ENCODE data around the gene FMNL2. TPM values are rescaled to one million over a fixed set of nuclear protein-coding genes. Genes with fewer than 3 reads are reported as not detected.

FMNL2 gene
- total and polyA plus RNA-seq, 4 donors = 18.8 to 81.4 (median 38.4) TPM

DNA sequence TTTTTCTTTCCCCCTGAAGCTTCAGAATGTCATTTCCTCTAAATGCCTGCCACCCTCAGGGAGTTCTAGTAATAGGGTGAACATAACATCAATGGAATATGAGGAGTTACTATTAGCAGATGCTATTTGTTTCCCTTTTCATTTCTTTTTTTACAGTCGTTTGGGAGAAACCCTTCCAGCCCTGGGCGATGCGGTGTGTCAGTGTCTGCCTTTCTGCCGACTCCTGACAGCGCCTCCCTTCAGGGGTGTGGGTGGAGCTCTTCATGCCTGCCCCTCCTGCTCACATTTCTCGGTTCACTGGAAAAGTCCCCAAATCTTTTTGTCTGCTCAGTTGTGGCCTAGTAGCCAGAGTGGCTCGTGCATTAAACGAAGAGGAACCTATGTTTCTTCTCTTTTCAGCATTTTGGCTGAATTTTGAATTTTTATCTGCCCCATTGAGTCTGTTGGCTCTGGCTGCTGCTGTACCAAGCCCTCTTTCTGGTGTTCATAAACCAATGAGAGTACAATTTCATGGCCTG lies 72.3 kb downstream of the FMNL2 start:
- H3K9ac ChIP-seq (ENCODE audit: insufficient read depth in 1 of 2, low read length in 2 of 2) = peak overlapping the region in 1 of 2 donors; percentile 51
- H3K4me1 ChIP-seq (ENCODE audit: control insufficient read depth in 5 of 5, insufficient read depth in 5 of 5, low read length in 5 of 5) = peaks cover 11 to 35% (median 16%) of the 10 kb centered on the region in 5 donors
- no peaks in the 10 kb centered on the region for H3K9me3 ChIP-seq (ENCODE audit: control insufficient read depth in 4 of 4, insufficient read depth in 3 of 4, low read length in 3 of 4)
- no peak for TF ChIP-seq CTCF (IDR thresholded peaks at IDR 0.05; ENCODE audit: control extremely low read depth, extremely low read depth)
- 34 to 69% methylated on average over 8 of the region's 8 CpGs for WGBS, 2 donors
- peak; percentile 30 for ATAC-seq (ENCODE audit: insufficient read depth, low FRiP score)
- no peaks in the 10 kb centered on the region for H3K36me3 ChIP-seq (ENCODE audit: control insufficient read depth in 4 of 4, insufficient read depth in 4 of 4, low read length in 4 of 4)
- no peak overlapping the region for H3K4me3 ChIP-seq
- no peaks in the 10 kb centered on the region for H3K27me3 ChIP-seq (ENCODE audit: control insufficient read depth in 3 of 3, insufficient read depth in 3 of 3, low read length in 2 of 3)
- peak overlapping the region in 1 of 2 donors; percentile 70 for H3K27ac ChIP-seq (ENCODE audit: low read depth in 1 of 2, low read length in 1 of 2)
- peak; percentile 44 to 63 (median 59) for DNase-seq

DNA sequence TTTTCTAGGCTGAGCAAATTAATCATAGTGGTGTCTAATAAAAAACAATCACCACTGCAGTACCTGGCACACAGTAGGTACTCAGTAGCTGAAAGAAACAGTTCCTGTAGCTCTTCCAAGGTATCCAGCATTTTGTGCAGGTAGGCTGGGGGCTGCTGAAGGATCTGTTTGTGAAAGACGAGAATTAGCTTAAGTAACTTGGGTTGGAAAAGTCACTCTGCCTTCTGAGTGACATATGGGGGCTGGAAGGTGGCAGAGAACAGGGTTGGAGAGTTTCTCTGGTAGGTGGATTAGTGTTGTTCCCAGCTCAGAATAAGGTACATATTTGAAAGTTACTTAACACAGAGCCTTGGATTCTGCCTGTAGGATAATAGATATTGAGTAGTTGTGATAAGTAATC lies 72.8 kb downstream of the FMNL2 start:
- peak overlapping the region in 1 of 2 donors; percentile 51 for H3K9ac ChIP-seq (ENCODE audit: insufficient read depth in 1 of 2, low read length in 2 of 2)
- no peak for DNase-seq
- no peaks in the 10 kb centered on the region for H3K36me3 ChIP-seq (ENCODE audit: control insufficient read depth in 4 of 4, insufficient read depth in 4 of 4, low read length in 4 of 4)
- H3K27me3 ChIP-seq (ENCODE audit: control insufficient read depth in 3 of 3, insufficient read depth in 3 of 3, low read length in 2 of 3) = no peaks in the 10 kb centered on the region
- WGBS, 2 donors = 79 to 81% methylated on average over 1 of the region's 1 CpG
- H3K4me1 ChIP-seq (ENCODE audit: control insufficient read depth in 5 of 5, insufficient read depth in 5 of 5, low read length in 5 of 5) = peaks cover 9 to 35% (median 16%) of the 10 kb centered on the region in 5 donors
- no peak for TF ChIP-seq CTCF (IDR thresholded peaks at IDR 0.05; ENCODE audit: control extremely low read depth, extremely low read depth)
- no peak for ATAC-seq (ENCODE audit: insufficient read depth, low FRiP score)
- no peak overlapping the region for H3K27ac ChIP-seq (ENCODE audit: low read depth in 1 of 2, low read length in 1 of 2)
- no peaks in the 10 kb centered on the region for H3K9me3 ChIP-seq (ENCODE audit: control insufficient read depth in 4 of 4, insufficient read depth in 3 of 4, low read length in 3 of 4)
- no peak overlapping the region for H3K4me3 ChIP-seq

DNA sequence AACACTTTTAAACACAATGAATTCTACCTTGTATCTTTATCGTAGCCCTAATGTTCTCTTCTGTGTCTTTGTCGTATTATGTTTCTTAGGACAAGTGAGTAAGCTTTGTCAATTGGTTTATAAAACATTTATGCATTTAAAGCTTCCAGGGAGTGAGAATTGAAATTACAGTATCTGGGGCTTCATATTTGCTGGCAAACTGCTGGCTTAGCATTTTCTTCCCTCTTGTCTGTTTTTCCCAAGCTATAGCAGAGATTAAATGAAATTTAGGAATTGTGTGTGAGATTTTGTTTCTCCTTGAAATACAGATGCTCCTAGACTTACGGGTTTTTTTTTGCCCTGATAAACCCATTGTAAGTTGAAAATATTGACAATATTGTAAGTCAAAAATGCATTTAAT lies 73.3 kb downstream of the FMNL2 start:
- Histone ChIP-seq H3K4me1 (ENCODE audit: control insufficient read depth in 5 of 5, insufficient read depth in 5 of 5, low read length in 5 of 5) (peaks cover 6 to 35% (median 13%) of the 10 kb centered on the region in 5 donors), H3K36me3 (ENCODE audit: control insufficient read depth in 4 of 4, insufficient read depth in 4 of 4, low read length in 4 of 4) (no peaks in the 10 kb centered on the region), H3K27me3 (ENCODE audit: control insufficient read depth in 3 of 3, insufficient read depth in 3 of 3, low read length in 2 of 3) (no peaks in the 10 kb centered on the region), H3K9ac (ENCODE audit: insufficient read depth in 1 of 2, low read length in 2 of 2) (no peak overlapping the region), H3K4me3 (no peak overlapping the region), H3K27ac (ENCODE audit: low read depth in 1 of 2, low read length in 1 of 2) (no peak overlapping the region), H3K9me3 (ENCODE audit: control insufficient read depth in 4 of 4, insufficient read depth in 3 of 4, low read length in 3 of 4) (no peaks in the 10 kb centered on the region)
- no peak for TF ChIP-seq CTCF (IDR thresholded peaks at IDR 0.05; ENCODE audit: control extremely low read depth, extremely low read depth)
- WGBS, 2 donors = 92 to 95% methylated on average over 3 of the region's 3 CpGs
- DNase-seq = no peak
- no peak for ATAC-seq (ENCODE audit: insufficient read depth, low FRiP score)
